GM23338 (cell line): ENCODE data around the gene DDX5. TPM values are rescaled to one million over a fixed set of nuclear protein-coding genes. Genes with fewer than 3 reads are reported as not detected.
A peak's percentile ranks its signal among the peaks of the same experiment; 100 is the strongest.
"Not testable (repeated sequence)": the region's sequence is repeated elsewhere in the genome, so short reads cannot be mapped to it uniquely, and the experiment has no call there.

Experiments used
- ATAC-seq: fragments of 200-7000 bp; cut with Tn5 transposase; 3 replicates; pipeline ENCODE4 v1.9.1; 2020
- DNase-seq: peaks from one replicate; pipeline ENCODE4 v3.0.0-alpha.2; 2015; ENCODE audit warnings: low spot score
- H2AFZ ChIP-seq: fragments of 200-600 bp; sonication (generic); 2 replicates; pipeline ENCODE4 v1.8.0; 2016; ENCODE audit warnings: antibody characterized with exemption, mild to moderate bottlenecking, moderate library complexity
- H3F3A ChIP-seq: fragments of 200-600 bp; sonication (generic); replicated peaks from 2 replicates; pipeline ENCODE4 v1.8.0; 2017; ENCODE audit warnings: antibody characterized with exemption, mixed run types, low read depth
- H3K27ac ChIP-seq: fragments of 200-600 bp; sonication (generic); 2 replicates; pipeline ENCODE4 v1.6.1; 2016; ENCODE audit warnings: low read depth
- H3K27me3 ChIP-seq: fragments of 200-600 bp; sonication (generic); 2 replicates; pipeline ENCODE4 v1.8.0; 2016; ENCODE audit warnings: mild to moderate bottlenecking, mixed run types, moderate library complexity; ENCODE audit not compliant: insufficient read depth
- H3K36me3 ChIP-seq: fragments of 200-600 bp; sonication (generic); 2 replicates; pipeline ENCODE4 v1.8.0; 2016; ENCODE audit warnings: mild to moderate bottlenecking; ENCODE audit not compliant: insufficient read depth
- H3K4me1 ChIP-seq: fragments of 200-600 bp; sonication (generic); 2 replicates; pipeline ENCODE4 v1.8.0; 2016; ENCODE audit warnings: mild to moderate bottlenecking, moderate library complexity; ENCODE audit not compliant: insufficient read depth
- H3K4me2 ChIP-seq: fragments of 200-600 bp; sonication (generic); 2 replicates; pipeline ENCODE4 v1.7.1; 2017; ENCODE audit warnings: mixed run types
- H3K4me3 ChIP-seq: fragments of 200-600 bp; sonication (generic); 2 replicates; pipeline ENCODE4 v1.6.1; 2016; ENCODE audit warnings: mixed run types
- H3K79me2 ChIP-seq: fragments of 200-600 bp; sonication (generic); replicated peaks from 2 replicates; pipeline ENCODE4 v1.8.0; 2017; ENCODE audit warnings: mild to moderate bottlenecking; ENCODE audit not compliant: insufficient read depth
- H3K9me2 ChIP-seq: fragments of 200-600 bp; sonication (generic); 2 replicates; pipeline ENCODE4 v1.8.0; 2017; ENCODE audit not compliant: insufficient read depth
- H4K20me1 ChIP-seq: fragments of 200-600 bp; sonication (generic); replicated peaks from 2 replicates; pipeline ENCODE4 v1.8.0; 2017; ENCODE audit warnings: mild to moderate bottlenecking; ENCODE audit not compliant: insufficient read depth
- H3K27ac Mint-ChIP-seq: 2 replicates; pipeline ENCODE4 v1.8.0; 2020; ENCODE audit warnings: inconsistent platforms, mild to moderate bottlenecking, moderate library complexity, mixed read lengths
- H3K27me3 Mint-ChIP-seq: 3 replicates; pipeline ENCODE4 v1.8.0; 2022; ENCODE audit warnings: low read depth, mild to moderate bottlenecking, moderate library complexity, mixed read lengths, inconsistent platforms; ENCODE audit not compliant: insufficient read depth, poor library complexity
- H3K36me3 Mint-ChIP-seq: 3 replicates; pipeline ENCODE4 v1.8.0; 2021; ENCODE audit warnings: low read depth, mild to moderate bottlenecking, inconsistent platforms, moderate library complexity, mixed read lengths
- H3K4me1 Mint-ChIP-seq: 3 replicates; pipeline ENCODE4 v1.8.0; 2020; ENCODE audit warnings: mild to moderate bottlenecking, inconsistent platforms, mixed read lengths
- H3K4me3 Mint-ChIP-seq: 3 replicates; pipeline ENCODE4 v1.8.0; 2021; ENCODE audit warnings: moderate library complexity, mild to moderate bottlenecking, inconsistent platforms, mixed read lengths
- H3K9me3 Mint-ChIP-seq: 3 replicates; pipeline ENCODE4 v1.8.0; 2020; ENCODE audit warnings: moderate library complexity, mild to moderate bottlenecking, inconsistent platforms, mixed read lengths
- CREB1 ChIP-seq: fragments of 250-450 bp; sonication (Bioruptor Pico); IDR thresholded peaks from 2 replicates; pipeline ENCODE4 v1.5.0; 2020; ENCODE audit warnings: low read depth, mild to moderate bottlenecking, moderate library complexity
- ETS1 ChIP-seq: IDR thresholded peaks from 2 replicates; pipeline ENCODE4 v1.6.1; 2016; ENCODE audit warnings: antibody characterized with exemption
- EZH2phosphoT487 ChIP-seq: fragments of 200-600 bp; sonication (generic); IDR thresholded peaks from one replicate; pipeline ENCODE4 v1.8.1; 2018; ENCODE audit warnings: antibody characterized with exemption; ENCODE audit not compliant: unreplicated experiment
- POLR2AphosphoS5 ChIP-seq: IDR thresholded peaks from 2 replicates; pipeline ENCODE4 v1.6.1; 2016; ENCODE audit warnings: antibody characterized with exemption, low read depth
- ZNF462 ChIP-seq: fragments of 250-450 bp; sonication (Bioruptor Pico); IDR thresholded peaks from 2 replicates; pipeline ENCODE4 v1.5.0; 2020; ENCODE audit warnings: mild to moderate bottlenecking, moderate library complexity
- polyA plus RNA-seq: library from polyadenylated mRNA; unstranded; fragments of >200 nt; fragmentation: Nextera tagmentation; extraction: Ambion mirVana; gene quantifications from 2 replicates; pipeline ENCODE4 v1.2.1, GENCODE V29; 2016
- total RNA-seq: library from RNA; depleted of rRNA; stranded (reverse); fragments of >200 nt; shearing (Covaris generic); gene quantifications from 2 replicates; pipeline ENCODE4 v1.2.3, GENCODE V29; 2014

Gene DDX5
- total and polyA plus RNA-seq, 2 experiments from 2014 or later, result 400 to 447 TPM

GRCh38 chr17:64496348-64496785, 9.7 kb downstream of the DDX5 start:
- Mint-ChIP-seq H3K36me3 (peaks cover 84% of the 10 kb centered on the region), H3K4me1 (peaks cover 45% of the 10 kb centered on the region), H3K9me3 (peaks cover 11% of the 10 kb centered on the region), H3K27ac (peak overlapping the region; percentile 98), H3K4me3 (peak overlapping the region; percentile 100), H3K27me3 (peaks cover 29% of the 10 kb centered on the region)
- Histone ChIP-seq H3K36me3 (peaks cover 42% of the 10 kb centered on the region), H3F3A (peaks cover 43% of the 10 kb centered on the region), H3K4me2 (peak overlapping the region; percentile 84), H3K4me3 (peak overlapping the region; percentile 60), H3K4me1 (peaks cover 10% of the 10 kb centered on the region), H4K20me1 (peaks cover 25% of the 10 kb centered on the region), H3K27ac (0 out of 2 replicates have a peak overlapping the region, but pooled peaks have one; percentile 18), H3K79me2 (peaks cover 59% of the 10 kb centered on the region), H3K27me3 (no peaks in the 10 kb centered on the region), H3K9me2 (no peaks in the 10 kb centered on the region), H2AFZ (no peak overlapping the region)
- TF ChIP-seq EZH2phosphoT487 (no peak), CREB1 (CRISPR knock-in tag) (no peak), POLR2AphosphoS5 (no peak), ZNF462 (CRISPR knock-in tag) (no peak), ETS1 (no peak)
- DNase-seq (peak; percentile 21), ATAC-seq (peak; percentile 7)

GRCh38 chr17:64495300-64495699, 10.8 kb downstream of the DDX5 start:
- H4K20me1 ChIP-seq, result peaks cover 23% of the 10 kb centered on the region
- Mint-ChIP-seq H3K36me3 (peaks cover 84% of the 10 kb centered on the region), H3K4me3 (peak overlapping the region; percentile 100), H3K4me1 (peaks cover 35% of the 10 kb centered on the region), H3K27me3 (peaks cover 24% of the 10 kb centered on the region), H3K9me3 (peaks cover 17% of the 10 kb centered on the region)
- H3K27ac Mint-ChIP-seq, ATAC-seq, H3K27me3 ChIP-seq, H3K4me1 ChIP-seq, H3K9me2 ChIP-seq, H2AFZ ChIP-seq, H3K27ac ChIP-seq, DNase-seq: not testable (repeated sequence)
- H3F3A ChIP-seq, result peaks cover 32% of the 10 kb centered on the region
- peaks cover 48% of the 10 kb centered on the region for H3K79me2 ChIP-seq
- H3K4me3 ChIP-seq, result peak overlapping the region; percentile 60
- H3K36me3 ChIP-seq, result peaks cover 43% of the 10 kb centered on the region
- peak overlapping the region; percentile 84 for H3K4me2 ChIP-seq
